ENCODE results near the gene UBXN11.
"Not testable (repeated sequence)": the region's sequence is repeated elsewhere in the genome, so short reads cannot be mapped to it uniquely, and the experiment has no call there.

DNA sequence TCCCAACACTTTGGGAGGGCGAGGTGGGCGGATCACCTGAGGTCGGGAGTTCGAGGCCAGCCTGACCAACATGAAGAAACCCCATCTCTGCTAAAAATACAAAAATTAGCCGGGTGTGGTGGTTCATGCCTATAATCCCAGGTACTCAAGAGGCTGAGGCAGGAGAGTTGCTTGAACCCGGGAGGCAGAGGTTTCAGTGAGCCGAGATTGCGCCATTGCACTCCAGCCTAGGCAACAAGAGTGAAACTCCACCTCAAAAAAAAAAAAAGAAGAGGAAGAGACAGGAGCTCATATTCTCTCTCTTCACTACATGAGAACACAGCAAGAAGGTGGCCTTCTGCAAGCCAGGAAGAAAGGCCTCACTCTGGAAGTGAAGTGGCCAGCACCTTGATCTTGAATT lies 26.9 kb upstream of the UBXN11 start:
- TF ChIP-seq ZNF274 (IDR thresholded peaks at IDR 0.05; ENCODE audit: low read depth, low read length); SUZ12 (IDR thresholded peaks at IDR 0.05; ENCODE audit: extremely low read depth, insufficient read depth, insufficient read length): not testable (repeated sequence)
